HFFc6 (cell line): ENCODE measurements around the gene CCDC81. TPM values are rescaled to one million over a fixed set of nuclear protein-coding genes. Genes with fewer than 3 reads are reported as not detected.
"Not testable (repeated sequence)": the region's sequence is repeated elsewhere in the genome, so short reads cannot be mapped to it uniquely, and the experiment has no call there.

Source experiments
- DNase-seq: peaks from one replicate; pipeline ENCODE4 v3.0.0-alpha.2; 2018
- H3K27ac Mint-ChIP-seq: 2 replicates; pipeline ENCODE4 v1.8.0; 2020; ENCODE audit warnings: mild to moderate bottlenecking, mixed read lengths
- H3K27me3 Mint-ChIP-seq: 2 replicates; pipeline ENCODE4 v1.8.0; 2021; ENCODE audit warnings: mild to moderate bottlenecking, moderate library complexity, mixed read lengths; ENCODE audit not compliant: insufficient read depth
- H3K36me3 Mint-ChIP-seq: 2 replicates; pipeline ENCODE4 v1.8.0; 2021; ENCODE audit warnings: low read depth, mixed read lengths
- H3K4me1 Mint-ChIP-seq: 2 replicates; pipeline ENCODE4 v1.8.0; 2020; ENCODE audit warnings: low read depth, mixed read lengths
- H3K4me3 Mint-ChIP-seq: 2 replicates; pipeline ENCODE4 v1.8.0; 2020; ENCODE audit warnings: mild to moderate bottlenecking, moderate library complexity, mixed read lengths
- H3K9me3 Mint-ChIP-seq: 2 replicates; pipeline ENCODE4 v1.8.0; 2020; ENCODE audit warnings: mild to moderate bottlenecking, mixed read lengths
- CTCF ChIP-seq: fragments of 200-600 bp; sonication (generic); IDR thresholded peaks from 2 replicates; pipeline ENCODE4 v1.5.0; 2021; ENCODE audit warnings: antibody characterized with exemption, mild to moderate bottlenecking
- total RNA-seq, 6 experiments: library from RNA; stranded (reverse); fragmentation: NEBNext Ultra II Directional; extraction: Animal tissue kit (Norgen Biotek cat#: 25700); gene quantifications; 2 replicates in 1 of 6; 3 replicates in 5 of 6; pipeline ENCODE4 v1.2.3, GENCODE V29; 2021

Gene CCDC81
- total RNA-seq, 6 experiments from 2014 or later, result 3.4 to 10.6 (median 4.5) TPM

GRCh38 chr11:86422371-86422770, 47.7 kb downstream of the CCDC81 start:
- no peak for TF ChIP-seq CTCF
- H3K27ac Mint-ChIP-seq, result no peak overlapping the region
- H3K36me3 Mint-ChIP-seq, result peaks cover 15% of the 10 kb centered on the region
- no peak for DNase-seq
- peaks cover 14% of the 10 kb centered on the region for H3K4me1 Mint-ChIP-seq
- no peaks in the 10 kb centered on the region; the same call in 1 of the 2 replicates for H3K27me3 Mint-ChIP-seq
- H3K4me3 Mint-ChIP-seq, result no peak overlapping the region
- H3K9me3 Mint-ChIP-seq, result peaks cover 13% of the 10 kb centered on the region; the same call in 1 of the 2 replicates

GRCh38 chr11:86423488-86423887, 48.8 kb downstream of the CCDC81 start:
- peaks cover 13% of the 10 kb centered on the region; the same call in 1 of the 2 replicates for H3K9me3 Mint-ChIP-seq
- not testable (repeated sequence) for H3K27me3 Mint-ChIP-seq, H3K27ac Mint-ChIP-seq, DNase-seq, H3K4me3 Mint-ChIP-seq
- H3K36me3 Mint-ChIP-seq, result peaks cover 15% of the 10 kb centered on the region
- H3K4me1 Mint-ChIP-seq, result peaks cover 11% of the 10 kb centered on the region

GRCh38 chr11:86427441-86427840, 52.8 kb downstream of the CCDC81 start:
- no peak for TF ChIP-seq CTCF
- Mint-ChIP-seq H3K4me3 (no peak overlapping the region), H3K27me3 (no peaks in the 10 kb centered on the region), H3K4me1 (no peaks in the 10 kb centered on the region), H3K27ac (no peak overlapping the region), H3K36me3 (peaks cover 28% of the 10 kb centered on the region), H3K9me3 (peaks cover 16% of the 10 kb centered on the region; the same call in 1 of the 2 replicates)
- DNase-seq, result no peak

GRCh38 chr11:86431258-86431657, 56.6 kb downstream of the CCDC81 start:
- Mint-ChIP-seq H3K27ac (no peak overlapping the region), H3K4me1 (no peaks in the 10 kb centered on the region), H3K27me3 (no peaks in the 10 kb centered on the region), H3K36me3 (peaks cover 29% of the 10 kb centered on the region), H3K4me3 (no peak overlapping the region), H3K9me3 (peaks cover 18% of the 10 kb centered on the region; the same call in 1 of the 2 replicates)
- no peak for TF ChIP-seq CTCF
- no peak for DNase-seq

- not testable (repeated sequence) for DNase-seq, H3K27ac Mint-ChIP-seq, H3K9me3 Mint-ChIP-seq, H3K4me1 Mint-ChIP-seq, H3K27me3 Mint-ChIP-seq, H3K4me3 Mint-ChIP-seq
- H3K36me3 Mint-ChIP-seq, result peaks cover 19% of the 10 kb centered on the region
Measured at GRCh38 chr11:86433361-86434095, 58.8 kb downstream of the CCDC81 start.

- Mint-ChIP-seq H3K27me3 (no peaks in the 10 kb centered on the region; the same call in 1 of the 2 replicates), H3K36me3 (peaks cover 20% of the 10 kb centered on the region), H3K9me3 (peaks cover 7% of the 10 kb centered on the region; the same call in 1 of the 2 replicates), H3K4me1 (peaks cover 18% of the 10 kb centered on the region), H3K27ac (no peak overlapping the region), H3K4me3 (no peak overlapping the region)
- no peak for DNase-seq
- TF ChIP-seq CTCF, result no peak
Measured at GRCh38 chr11:86435711-86436110, 61.0 kb downstream of the CCDC81 start.
